ENCODE measurements around the gene TMEM86B.

TMEM86B gene

DNA sequence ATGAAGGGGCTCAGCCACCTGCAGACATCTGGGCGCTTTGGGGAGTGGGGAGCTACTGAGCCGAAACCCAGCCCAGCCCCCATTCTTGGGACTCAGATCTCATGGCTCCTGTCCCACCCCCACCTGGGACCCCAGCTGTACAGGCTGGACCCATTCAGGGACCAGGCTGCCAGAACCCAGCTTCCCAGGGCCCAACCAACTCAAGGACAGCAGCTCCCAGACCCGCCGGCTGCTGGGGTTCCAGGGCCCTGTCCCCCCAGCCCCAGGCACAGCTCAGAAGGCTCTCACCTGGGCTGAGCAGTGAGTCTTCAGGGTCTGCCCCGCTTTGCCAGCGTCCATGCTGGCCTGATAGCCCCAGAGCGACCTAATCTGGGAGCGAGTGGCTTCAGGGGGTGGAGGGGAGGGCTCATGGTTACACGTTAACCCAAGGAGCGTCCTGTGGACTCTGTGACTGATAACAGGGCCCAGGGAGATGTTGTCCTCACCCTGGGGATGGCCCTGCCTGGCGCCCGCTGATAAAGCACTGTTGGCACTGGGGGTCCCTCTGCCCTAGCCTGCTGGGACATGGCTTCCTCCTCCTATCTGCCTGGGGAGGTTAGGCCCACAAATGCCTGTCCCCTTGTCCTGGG, at the start of gene TMEM86B:
Gene TMEM86B (minus strand): TSS at position 361 of the 629 bp plus-strand sequence. CDS start 22 bp downstream, at position 339.
- no peak for DNase-seq

DNA sequence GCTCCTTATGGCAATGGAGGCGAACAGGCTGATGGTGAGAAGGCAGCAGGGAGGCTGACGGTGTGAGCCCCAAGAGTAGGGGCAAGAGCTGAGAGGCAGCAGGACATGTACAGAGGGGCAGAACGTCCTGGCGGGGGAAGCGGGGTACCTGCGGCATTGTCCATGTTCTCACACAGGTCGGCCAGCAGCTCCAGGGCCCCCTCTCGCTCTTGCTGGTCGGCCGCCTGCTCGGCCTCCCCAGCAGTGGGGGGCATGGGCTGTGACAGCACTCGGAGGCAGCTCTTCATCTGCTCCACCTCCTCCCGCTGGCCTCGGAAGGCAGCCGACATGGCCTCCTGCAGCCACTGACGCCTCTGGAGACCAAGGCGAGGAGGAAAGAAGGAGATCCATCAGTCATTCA, 48.9 kb upstream of the TMEM86B start:
- no peak for DNase-seq

DNA sequence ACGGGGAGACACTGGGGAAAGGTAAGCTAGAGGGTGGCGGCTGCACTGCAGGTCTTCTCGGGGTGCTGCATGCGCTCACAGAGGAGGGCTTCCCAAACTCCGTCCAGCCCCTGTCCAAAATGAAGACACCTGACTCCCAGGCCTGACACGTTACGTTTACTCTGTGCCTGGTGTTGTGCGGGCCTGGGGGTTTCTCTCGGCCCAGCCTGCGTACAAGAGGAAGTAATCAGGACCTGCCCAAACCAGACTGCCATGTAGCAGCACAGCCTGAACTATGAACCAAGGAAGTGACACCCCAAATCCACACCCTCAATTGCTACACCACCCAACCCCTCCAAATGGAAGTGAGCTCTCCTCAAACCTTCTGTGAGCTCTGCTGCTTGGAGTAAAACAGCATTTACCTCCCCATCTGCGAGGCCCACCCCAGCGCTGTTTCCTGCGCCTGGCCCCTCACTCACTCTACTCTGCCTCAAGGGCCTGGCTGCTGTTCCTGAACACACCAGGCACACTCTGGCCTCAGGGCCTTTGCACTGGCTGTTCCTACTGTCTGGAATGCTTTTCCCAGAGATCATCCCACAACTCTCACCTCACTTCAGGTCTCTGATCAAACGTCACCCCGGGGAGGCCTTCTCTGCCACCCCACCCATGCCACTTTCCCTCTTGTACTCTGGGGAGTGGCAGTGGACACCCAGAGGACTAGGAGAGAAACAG, 48.3 kb upstream of the TMEM86B start:
- DNase-seq = no peak

DNA sequence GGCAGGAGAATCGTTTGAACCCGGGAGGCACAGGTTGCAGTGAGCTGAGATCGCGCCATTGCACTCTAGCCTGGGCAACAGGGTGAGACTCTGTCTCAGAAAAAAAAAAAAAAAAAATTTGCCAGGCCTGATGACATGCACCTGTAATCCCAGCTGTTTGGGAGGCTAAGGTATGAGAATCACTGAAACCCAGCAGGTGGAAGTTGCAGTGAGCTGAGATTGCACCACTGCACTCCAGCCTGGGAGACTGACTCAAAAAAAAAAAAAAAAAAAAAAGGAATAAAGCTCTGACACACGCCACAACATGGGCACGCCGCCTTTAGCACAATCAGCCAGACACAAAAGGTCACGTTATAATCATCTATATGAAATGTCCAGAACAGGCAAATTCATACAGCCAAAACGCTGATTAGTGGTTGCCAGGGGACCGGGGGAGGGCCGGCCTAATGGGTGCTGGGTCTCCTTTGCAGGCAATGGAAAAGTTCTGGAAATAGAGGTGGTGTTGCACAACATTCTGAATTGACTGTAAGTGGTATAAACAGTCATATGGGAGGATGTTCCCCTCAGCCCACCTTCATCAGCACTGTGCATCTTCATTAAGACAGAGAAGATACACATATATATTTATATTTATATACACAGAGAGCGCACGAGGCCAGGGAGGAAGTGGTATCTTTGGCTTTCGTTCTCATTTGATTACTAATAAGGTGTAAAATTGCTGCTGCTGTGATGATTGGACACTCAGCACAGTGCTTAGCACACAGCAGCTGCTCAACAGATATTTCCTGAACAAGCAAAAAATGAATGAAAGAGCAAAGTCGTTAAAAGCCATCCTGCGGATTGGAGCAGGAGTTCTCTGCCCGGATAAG, 47.5 kb upstream of the TMEM86B start:
- no peak for DNase-seq

- DNase-seq = no peak
Observed at GRCh38 chr19:55273978-55274707, 45.6 kb upstream of the TMEM86B start.

DNA sequence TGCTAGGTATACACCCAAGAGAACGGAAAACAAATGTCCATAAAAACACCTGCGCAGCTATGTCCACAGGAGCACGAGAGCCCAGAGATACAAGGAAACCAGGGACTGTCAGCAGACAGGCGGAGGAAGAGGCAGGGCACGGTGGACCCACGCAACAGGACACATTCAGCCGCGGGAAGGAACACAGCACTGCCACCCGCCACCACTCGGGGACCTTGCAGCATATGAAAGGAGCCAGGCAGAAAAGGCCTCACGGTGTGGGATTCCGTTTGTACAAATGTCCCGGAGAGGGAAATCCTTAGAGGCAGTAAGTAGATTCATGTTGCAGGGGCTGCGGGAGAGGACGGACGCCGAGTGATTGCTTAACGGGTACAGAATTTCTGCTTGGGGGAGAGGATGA, 43.6 kb upstream of the TMEM86B start:
- DNase-seq = no peak

- DNase-seq = no peak
Observed at GRCh38 chr19:55270172-55270942, 41.8 kb upstream of the TMEM86B start.

- DNase-seq = peak in 23 of 56 donors; percentile 7 to 70 (median 31)
Observed at GRCh38 chr19:55269299-55269698, 40.7 kb upstream of the TMEM86B start.

GRCh38 chr19:55266840-55267239, 38.3 kb upstream of the TMEM86B start:
- no peak for DNase-seq

DNA sequence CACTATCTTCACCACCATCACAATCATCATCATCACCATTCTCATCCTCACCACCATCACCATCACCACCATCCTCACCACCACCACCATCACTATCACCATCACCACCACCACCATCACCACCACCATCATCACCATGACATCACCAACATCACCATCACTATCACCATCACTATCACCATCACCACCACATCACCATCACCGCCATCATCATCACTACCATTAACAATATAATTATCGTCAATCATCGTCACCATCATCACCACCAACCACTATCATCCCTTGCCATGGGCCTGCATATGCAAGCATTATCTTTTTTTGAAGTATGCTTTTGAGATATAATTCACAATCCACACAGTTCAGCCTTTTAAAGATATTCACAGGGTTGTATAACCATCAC, 37.8 kb upstream of the TMEM86B start:
- DNase-seq = no peak

DNA sequence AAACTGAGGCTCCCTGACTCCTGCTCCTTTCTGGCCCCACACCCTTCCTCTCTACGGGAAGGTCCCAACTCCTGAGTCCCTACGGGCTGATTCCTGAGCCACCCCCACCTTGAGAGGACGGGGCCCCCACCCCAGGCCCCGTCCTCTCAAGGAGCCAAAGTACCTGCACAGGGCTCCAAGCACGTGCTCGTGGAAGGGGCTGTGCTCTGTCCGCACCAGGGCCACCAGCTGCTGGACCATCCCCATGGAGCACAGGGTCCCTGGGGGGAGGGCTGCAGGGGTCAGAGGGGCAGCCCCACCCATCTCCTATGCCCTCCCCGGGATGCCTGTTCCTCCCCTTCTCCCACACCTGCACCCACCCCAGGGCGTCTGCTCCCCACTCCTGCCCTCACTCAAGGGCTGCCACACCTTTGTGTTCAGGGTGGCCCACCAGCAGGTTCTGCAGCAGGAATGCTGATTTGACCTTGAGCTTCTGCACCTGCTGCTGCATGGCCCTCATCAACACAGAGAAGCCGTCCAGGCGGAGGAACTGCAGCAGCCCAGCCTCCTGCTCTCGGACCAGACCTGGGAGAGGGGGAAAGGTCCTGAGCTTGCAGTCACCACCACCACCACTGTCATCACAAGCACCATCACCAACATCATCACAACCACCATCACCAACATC, 37.3 kb upstream of the TMEM86B start:
- DNase-seq = no peak

GRCh38 chr19:55265173-55265572, 36.6 kb upstream of the TMEM86B start:
- DNase-seq = no peak

DNA sequence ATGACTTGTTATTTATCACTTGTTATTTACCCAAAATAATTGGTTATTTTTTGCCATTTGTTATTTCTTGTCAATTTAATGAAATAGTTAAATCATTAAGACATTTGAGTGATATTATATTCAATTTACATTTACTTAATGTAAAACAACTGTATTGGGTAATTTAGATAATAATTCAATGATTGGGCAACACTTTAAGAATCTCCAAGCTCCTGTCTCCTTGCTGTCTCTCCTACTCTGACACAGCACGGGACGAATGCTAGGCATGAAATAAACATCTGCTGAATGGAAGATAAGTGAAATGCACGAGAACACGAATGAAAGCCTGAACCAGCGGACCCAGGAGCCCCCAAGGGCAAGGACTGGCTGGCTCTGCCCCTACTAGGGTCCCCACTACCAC, 36.0 kb upstream of the TMEM86B start:
- DNase-seq = no peak

- DNase-seq = no peak
Observed at GRCh38 chr19:55262359-55262758, 33.8 kb upstream of the TMEM86B start.

- DNase-seq = no peak
Observed at GRCh38 chr19:55261671-55262126, 33.1 kb upstream of the TMEM86B start.

- peak in 4 of 56 donors; percentile 50 to 58 (median 54) for DNase-seq
Observed at GRCh38 chr19:55259540-55260210, 31.1 kb upstream of the TMEM86B start.

- DNase-seq = peak; percentile 55 to 99 (median 97)
Observed at GRCh38 chr19:55258828-55259539, 30.4 kb upstream of the TMEM86B start, which contains the start of gene PPP6R1. Gene PPP6R1 (minus strand): TSS chr19:55259017. CDS start chr19:55247103, 11,914 bp downstream.

- DNase-seq = peak in 15 of 56 donors; percentile 37 to 73 (median 58)
Observed at GRCh38 chr19:55258476-55258827, 29.9 kb upstream of the TMEM86B start.
